HL-60 (cell line): ENCODE results near the gene FNBP1L.

Experiments
- DNase-seq, 2 experiments: peaks; one replicate each; pipeline ENCODE4 v3.0.0-alpha.2; 2010 to 2020; ENCODE audit warnings: low read depth in 1 of 2, low spot score in 1 of 2
- H3K27ac ChIP-seq: fragments of 250-450 bp; sonication (Bioruptor Pico); replicated peaks from 2 replicates; pipeline ENCODE4 v1.5.1; 2020; ENCODE audit warnings: mild to moderate bottlenecking, moderate library complexity
- H3K27me3 ChIP-seq: fragments of 250-450 bp; sonication (Bioruptor Pico); 2 replicates; pipeline ENCODE4 v1.5.1; 2021; ENCODE audit warnings: mild to moderate bottlenecking, moderate library complexity; ENCODE audit not compliant: insufficient read depth, poor library complexity, severe bottlenecking
- H3K4me3 ChIP-seq: replicated peaks from 2 replicates; pipeline ENCODE4 v1.5.1; 2011; ENCODE audit warnings: mild to moderate bottlenecking, control low read depth, low read length; ENCODE audit not compliant: insufficient read depth
- GABPA ChIP-seq: IDR thresholded peaks from 2 replicates; pipeline ENCODE4 v1.6.1; 2012; ENCODE audit warnings: low read depth
- POLR2AphosphoS5 ChIP-seq: IDR thresholded peaks from 2 replicates; pipeline ENCODE4 v1.6.1; 2012; ENCODE audit warnings: low read depth
- SPI1 ChIP-seq: IDR thresholded peaks from 2 replicates; pipeline ENCODE4 v1.6.1; 2012; ENCODE audit warnings: low read depth, mild to moderate bottlenecking, borderline replicate concordance
- TF ChIP-seq, protein P1 (sequence below): IDR thresholded peaks from one replicate; pipeline ENCODE4 v1.5.1; 2011; ENCODE audit warnings: low read length, control low read depth, inconsistent platforms; ENCODE audit not compliant: insufficient read depth
- TF ChIP-seq, protein P2 (sequence below): IDR thresholded peaks from 2 replicates; pipeline ENCODE4 v1.6.1; 2012; ENCODE audit warnings: low read depth; ENCODE audit not compliant: insufficient replicate concordance

FNBP1L gene

GRCh38 chr1:93576346-93576745 is 128.4 kb downstream of the FNBP1L start:
- no peak overlapping the region for H3K27ac ChIP-seq
- H3K4me3 ChIP-seq = no peak overlapping the region
- DNase-seq = no peak
- no peak for TF ChIP-seq SPI1
- TF ChIP-seq, protein P1, sequence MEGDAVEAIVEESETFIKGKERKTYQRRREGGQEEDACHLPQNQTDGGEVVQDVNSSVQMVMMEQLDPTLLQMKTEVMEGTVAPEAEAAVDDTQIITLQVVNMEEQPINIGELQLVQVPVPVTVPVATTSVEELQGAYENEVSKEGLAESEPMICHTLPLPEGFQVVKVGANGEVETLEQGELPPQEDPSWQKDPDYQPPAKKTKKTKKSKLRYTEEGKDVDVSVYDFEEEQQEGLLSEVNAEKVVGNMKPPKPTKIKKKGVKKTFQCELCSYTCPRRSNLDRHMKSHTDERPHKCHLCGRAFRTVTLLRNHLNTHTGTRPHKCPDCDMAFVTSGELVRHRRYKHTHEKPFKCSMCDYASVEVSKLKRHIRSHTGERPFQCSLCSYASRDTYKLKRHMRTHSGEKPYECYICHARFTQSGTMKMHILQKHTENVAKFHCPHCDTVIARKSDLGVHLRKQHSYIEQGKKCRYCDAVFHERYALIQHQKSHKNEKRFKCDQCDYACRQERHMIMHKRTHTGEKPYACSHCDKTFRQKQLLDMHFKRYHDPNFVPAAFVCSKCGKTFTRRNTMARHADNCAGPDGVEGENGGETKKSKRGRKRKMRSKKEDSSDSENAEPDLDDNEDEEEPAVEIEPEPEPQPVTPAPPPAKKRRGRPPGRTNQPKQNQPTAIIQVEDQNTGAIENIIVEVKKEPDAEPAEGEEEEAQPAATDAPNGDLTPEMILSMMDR = no peak
- TF ChIP-seq, protein P2, sequence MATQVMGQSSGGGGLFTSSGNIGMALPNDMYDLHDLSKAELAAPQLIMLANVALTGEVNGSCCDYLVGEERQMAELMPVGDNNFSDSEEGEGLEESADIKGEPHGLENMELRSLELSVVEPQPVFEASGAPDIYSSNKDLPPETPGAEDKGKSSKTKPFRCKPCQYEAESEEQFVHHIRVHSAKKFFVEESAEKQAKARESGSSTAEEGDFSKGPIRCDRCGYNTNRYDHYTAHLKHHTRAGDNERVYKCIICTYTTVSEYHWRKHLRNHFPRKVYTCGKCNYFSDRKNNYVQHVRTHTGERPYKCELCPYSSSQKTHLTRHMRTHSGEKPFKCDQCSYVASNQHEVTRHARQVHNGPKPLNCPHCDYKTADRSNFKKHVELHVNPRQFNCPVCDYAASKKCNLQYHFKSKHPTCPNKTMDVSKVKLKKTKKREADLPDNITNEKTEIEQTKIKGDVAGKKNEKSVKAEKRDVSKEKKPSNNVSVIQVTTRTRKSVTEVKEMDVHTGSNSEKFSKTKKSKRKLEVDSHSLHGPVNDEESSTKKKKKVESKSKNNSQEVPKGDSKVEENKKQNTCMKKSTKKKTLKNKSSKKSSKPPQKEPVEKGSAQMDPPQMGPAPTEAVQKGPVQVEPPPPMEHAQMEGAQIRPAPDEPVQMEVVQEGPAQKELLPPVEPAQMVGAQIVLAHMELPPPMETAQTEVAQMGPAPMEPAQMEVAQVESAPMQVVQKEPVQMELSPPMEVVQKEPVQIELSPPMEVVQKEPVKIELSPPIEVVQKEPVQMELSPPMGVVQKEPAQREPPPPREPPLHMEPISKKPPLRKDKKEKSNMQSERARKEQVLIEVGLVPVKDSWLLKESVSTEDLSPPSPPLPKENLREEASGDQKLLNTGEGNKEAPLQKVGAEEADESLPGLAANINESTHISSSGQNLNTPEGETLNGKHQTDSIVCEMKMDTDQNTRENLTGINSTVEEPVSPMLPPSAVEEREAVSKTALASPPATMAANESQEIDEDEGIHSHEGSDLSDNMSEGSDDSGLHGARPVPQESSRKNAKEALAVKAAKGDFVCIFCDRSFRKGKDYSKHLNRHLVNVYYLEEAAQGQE = no peak
- no peak for TF ChIP-seq POLR2AphosphoS5
- TF ChIP-seq GABPA = no peak
- H3K27me3 ChIP-seq = no peaks in the 10 kb centered on the region

- H3K4me3 ChIP-seq = no peak overlapping the region
- TF ChIP-seq, protein P1 = no peak
- TF ChIP-seq, protein P2 = no peak
- no peak for TF ChIP-seq SPI1
- TF ChIP-seq GABPA = no peak
- TF ChIP-seq POLR2AphosphoS5 = no peak
- H3K27me3 ChIP-seq = no peaks in the 10 kb centered on the region
- no peak for DNase-seq
- no peak overlapping the region for H3K27ac ChIP-seq
Observed at GRCh38 chr1:93576746-93577145, 128.8 kb downstream of the FNBP1L start.

GRCh38 chr1:93577536-93578432 is 129.9 kb downstream of the FNBP1L start:
- no peak overlapping the region for H3K27ac ChIP-seq
- TF ChIP-seq POLR2AphosphoS5 (no peak), GABPA (no peak)
- TF ChIP-seq, protein P2 = no peak
- TF ChIP-seq, protein P1 = no peak

More at GRCh38 chr1:93577536-93578432, 129.9 kb downstream of the FNBP1L start:
- H3K27me3 ChIP-seq = no peaks in the 10 kb centered on the region
- DNase-seq = no peak
- H3K4me3 ChIP-seq = no peak overlapping the region
